Neural crest cell (in vitro differentiated cells): Measurements from ENCODE around the gene RNF111. TPM values are rescaled to one million over a fixed set of nuclear protein-coding genes. Genes with fewer than 3 reads are reported as not detected.

Source experiments
- DNase-seq: peaks from one replicate; pipeline ENCODE4 v3.0.0; 2021; ENCODE audit warnings: low read depth, mixed read lengths, low spot score
- H3K27ac Mint-ChIP-seq: one replicate; pipeline ENCODE4 v1.8.0; 2021; ENCODE audit warnings: mild to moderate bottlenecking, mixed read lengths; ENCODE audit not compliant: unreplicated experiment
- H3K27me3 Mint-ChIP-seq: 2 replicates; pipeline ENCODE4 v1.8.0; 2021; ENCODE audit warnings: low read depth, mild to moderate bottlenecking, mixed read lengths
- H3K36me3 Mint-ChIP-seq: 2 replicates; pipeline ENCODE4 v1.8.0; 2021; ENCODE audit warnings: low read depth, mild to moderate bottlenecking, mixed read lengths
- H3K4me1 Mint-ChIP-seq: 2 replicates; pipeline ENCODE4 v1.8.0; 2021; ENCODE audit warnings: mixed read lengths
- H3K4me3 Mint-ChIP-seq: one replicate; pipeline ENCODE4 v1.8.0; 2021; ENCODE audit warnings: mild to moderate bottlenecking, mixed read lengths
- H3K9me3 Mint-ChIP-seq: 2 replicates; pipeline ENCODE4 v1.8.0; 2021; ENCODE audit warnings: mixed read lengths
- CTCF ChIP-seq: fragments of 200-600 bp; sonication (generic); conservative IDR thresholded peaks from 2 replicates; pipeline ENCODE4 v1.5.0; 2021; ENCODE audit warnings: antibody characterized with exemption, mild to moderate bottlenecking
- total RNA-seq: library from RNA; stranded (reverse); gene quantifications from 2 replicates; pipeline ENCODE4 v1.2.1, GENCODE V29; 2021

Gene RNF111
- total RNA-seq, 1 donor from 2014 or later, result 37.4 TPM

- Mint-ChIP-seq H3K27ac (peak overlapping the region; percentile 83), H3K9me3 (no peaks in the 10 kb centered on the region), H3K27me3 (no peaks in the 10 kb centered on the region), H3K4me1 (peaks cover 2% of the 10 kb centered on the region), H3K36me3 (peaks cover 4% of the 10 kb centered on the region), H3K4me3 (no peak overlapping the region)
- no peak for DNase-seq
- TF ChIP-seq CTCF, result no peak
Observed at GRCh38 chr15:59099162-59099685, 111.8 kb downstream of the RNF111 start.

GRCh38 chr15:59104602-59104911 lies 117.1 kb downstream of the RNF111 start:
- peak; percentile 9 for TF ChIP-seq CTCF
- Mint-ChIP-seq H3K4me1 (peaks cover 20% of the 10 kb centered on the region), H3K27me3 (no peaks in the 10 kb centered on the region), H3K9me3 (no peaks in the 10 kb centered on the region), H3K4me3 (peak overlapping the region; percentile 98), H3K36me3 (peaks cover 21% of the 10 kb centered on the region), H3K27ac (peak overlapping the region; percentile 94)
- DNase-seq, result no peak

- peaks cover 20% of the 10 kb centered on the region for H3K4me1 Mint-ChIP-seq
- DNase-seq, result peak; percentile 80
- H3K27ac Mint-ChIP-seq, result peak within 1 kb of the TSS; percentile 99
- H3K36me3 Mint-ChIP-seq, result peaks cover 21% of the 10 kb centered on the region
- no peak for TF ChIP-seq CTCF
- no peaks in the 10 kb centered on the region for H3K9me3 Mint-ChIP-seq
- H3K4me3 Mint-ChIP-seq, result peak within 1 kb of the TSS; percentile 98
- no peaks in the 10 kb centered on the region for H3K27me3 Mint-ChIP-seq
Observed at GRCh38 chr15:59104912-59105732, 117.7 kb downstream of the RNF111 start, which contains the start of gene CCNB2. Gene CCNB2, plus strand, starts transcription at chr15:59105146. Its CDS starts 123 bp downstream, at chr15:59105269.

- DNase-seq, result no peak
- Mint-ChIP-seq H3K4me3 (peak overlapping the region; percentile 98), H3K36me3 (peaks cover 21% of the 10 kb centered on the region), H3K4me1 (peaks cover 20% of the 10 kb centered on the region), H3K27me3 (no peaks in the 10 kb centered on the region), H3K9me3 (no peaks in the 10 kb centered on the region), H3K27ac (peak overlapping the region; percentile 99)
- TF ChIP-seq CTCF, result no peak
Observed at GRCh38 chr15:59105854-59106253, 118.4 kb downstream of the RNF111 start.

- TF ChIP-seq CTCF, result no peak
- Mint-ChIP-seq H3K9me3 (no peaks in the 10 kb centered on the region), H3K27me3 (no peaks in the 10 kb centered on the region), H3K27ac (no peak overlapping the region), H3K36me3 (peaks cover 29% of the 10 kb centered on the region), H3K4me3 (no peak overlapping the region), H3K4me1 (peaks cover 3% of the 10 kb centered on the region)
- DNase-seq, result no peak
Observed at GRCh38 chr15:59111251-59111650, 123.8 kb downstream of the RNF111 start.
